ENCODE measurements around the gene LGALS9. TPM values are rescaled to one million over a fixed set of nuclear protein-coding genes. Genes with fewer than 3 reads are reported as not detected.

Gene LGALS9
- total and polyA plus RNA-seq, 9 of the 15 experiments (the other 6 are each of a cell fraction or from before 2014, with no cell fraction given) = 0.45 to 6.9 (median 2.8) TPM

- no peak for TF ChIP-seq TBP (optimal IDR thresholded peaks at IDR 0.05; ENCODE audit: low read depth, low read length)
- TF ChIP-seq SRSF3 (IDR thresholded peaks at IDR 0.05; ENCODE audit: insufficient read depth, low read length) = no peak
- TF ChIP-seq GABPA (tag; conservative IDR thresholded peaks at IDR 0.05; ENCODE audit: low read depth) = no peak
Measured at GRCh38 chr17:27616414-27616813, 14.6 kb upstream of the LGALS9 start (continued).

DNA sequence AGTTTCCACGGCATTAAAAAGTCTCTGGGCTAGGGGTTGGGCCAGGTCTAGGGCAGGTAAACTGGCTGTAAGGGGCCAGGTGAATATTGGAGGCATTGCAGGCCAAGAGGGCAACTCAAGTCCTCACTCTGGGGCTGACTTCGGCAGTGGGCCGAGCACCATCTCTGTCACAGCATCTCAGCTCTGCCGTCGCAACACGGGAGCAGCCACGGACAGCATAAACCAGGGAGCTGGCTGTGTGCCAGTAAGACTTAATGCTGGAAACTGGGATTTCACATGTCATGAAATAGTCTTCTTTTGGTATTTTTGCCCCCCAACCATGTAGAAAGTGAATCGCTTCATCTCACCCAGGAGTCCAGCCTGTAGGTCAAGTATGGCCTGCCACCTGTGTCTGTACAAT, 12.6 kb upstream of the LGALS9 start:
- 91% methylated on average over 8 of the region's 8 CpGs for WGBS (ENCODE audit: insufficient coverage, low coverage, missing lambda C conversion rate)
- FAIRE-seq = no peak

More for the DNA sequence above, 12.6 kb upstream of the LGALS9 start:
- Histone ChIP-seq H3K9me3 (replicated peaks; ENCODE audit: control insufficient read depth, insufficient read depth, low read depth, low read length) (no peaks in the 10 kb centered on the region), H3K4me2 (ENCODE audit: insufficient read depth, low read length) (no peak overlapping the region), H3K27me3 (ENCODE audit: control insufficient read depth in 2 of 2, insufficient read depth in 2 of 2, low read length in 2 of 2) (no peaks in the 10 kb centered on the region), H2AFZ (ENCODE audit: low read depth, low read length) (no peak overlapping the region), H3K4me3 (no peak overlapping the region), H3K9ac (ENCODE audit: insufficient read depth in 1 of 2, low read depth in 2 of 2, low read length in 2 of 2) (no peak overlapping the region), H3K36me3 (ENCODE audit: control insufficient read depth, insufficient read depth, low read length) (peaks cover 84% of the 10 kb centered on the region; the same call in 2 of the 3 replicates), H3K27ac (ENCODE audit: extremely low read depth, low read depth, low read length) (no peak overlapping the region), H4K20me1 (replicated peaks; ENCODE audit: control insufficient read depth, insufficient read depth, low read length) (no peaks in the 10 kb centered on the region), H3K4me1 (replicated peaks in 1 of 2; ENCODE audit: control insufficient read depth in 2 of 2, insufficient read depth in 2 of 2, low read length in 2 of 2) (0 out of 5 replicates have a peak, but pooled peaks cover 0 to 2% of the 10 kb centered on the region in 2 experiments), H3K9me1 (ENCODE audit: control insufficient read depth, insufficient read depth, low read length) (no peaks in the 10 kb centered on the region), H3K79me2 (ENCODE audit: control insufficient read depth, insufficient read depth, low read length) (no peaks in the 10 kb centered on the region)
- ATAC-seq (no peak), DNase-seq (ENCODE audit: extremely low read depth in 1 of 4, low spot score in 3 of 4) (no peak)
- no peak for TF ChIP-seq ARID2 (IDR thresholded peaks at IDR 0.05)
- no peak for TF ChIP-seq HOMEZ (CRISPR knock-in tag; IDR thresholded peaks at IDR 0.05)
- TF ChIP-seq TCFL5 (CRISPR knock-in tag; conservative IDR thresholded peaks at IDR 0.05) = no peak
- no peak for TF ChIP-seq ZZZ3 (IDR thresholded peaks at IDR 0.05)
- peak; percentile 69 for TF ChIP-seq NFIC (IDR thresholded peaks at IDR 0.05)
- TF ChIP-seq, protein P1, sequence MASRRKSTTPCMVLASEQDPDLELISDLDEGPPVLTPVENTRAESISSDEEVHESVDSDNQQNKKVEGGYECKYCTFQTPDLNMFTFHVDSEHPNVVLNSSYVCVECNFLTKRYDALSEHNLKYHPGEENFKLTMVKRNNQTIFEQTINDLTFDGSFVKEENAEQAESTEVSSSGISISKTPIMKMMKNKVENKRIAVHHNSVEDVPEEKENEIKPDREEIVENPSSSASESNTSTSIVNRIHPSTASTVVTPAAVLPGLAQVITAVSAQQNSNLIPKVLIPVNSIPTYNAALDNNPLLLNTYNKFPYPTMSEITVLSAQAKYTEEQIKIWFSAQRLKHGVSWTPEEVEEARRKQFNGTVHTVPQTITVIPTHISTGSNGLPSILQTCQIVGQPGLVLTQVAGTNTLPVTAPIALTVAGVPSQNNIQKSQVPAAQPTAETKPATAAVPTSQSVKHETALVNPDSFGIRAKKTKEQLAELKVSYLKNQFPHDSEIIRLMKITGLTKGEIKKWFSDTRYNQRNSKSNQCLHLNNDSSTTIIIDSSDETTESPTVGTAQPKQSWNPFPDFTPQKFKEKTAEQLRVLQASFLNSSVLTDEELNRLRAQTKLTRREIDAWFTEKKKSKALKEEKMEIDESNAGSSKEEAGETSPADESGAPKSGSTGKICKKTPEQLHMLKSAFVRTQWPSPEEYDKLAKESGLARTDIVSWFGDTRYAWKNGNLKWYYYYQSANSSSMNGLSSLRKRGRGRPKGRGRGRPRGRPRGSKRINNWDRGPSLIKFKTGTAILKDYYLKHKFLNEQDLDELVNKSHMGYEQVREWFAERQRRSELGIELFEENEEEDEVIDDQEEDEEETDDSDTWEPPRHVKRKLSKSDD (conservative IDR thresholded peaks at IDR 0.05; ENCODE audit: low read length) = no peak
- no peak for TF ChIP-seq FIP1L1 (IDR thresholded peaks at IDR 0.05; ENCODE audit: low read depth, low read length, poor library complexity, severe bottlenecking)
- no peak for TF ChIP-seq CBX1 (IDR thresholded peaks at IDR 0.05; ENCODE audit: low read depth)
- TF ChIP-seq, protein P2, sequence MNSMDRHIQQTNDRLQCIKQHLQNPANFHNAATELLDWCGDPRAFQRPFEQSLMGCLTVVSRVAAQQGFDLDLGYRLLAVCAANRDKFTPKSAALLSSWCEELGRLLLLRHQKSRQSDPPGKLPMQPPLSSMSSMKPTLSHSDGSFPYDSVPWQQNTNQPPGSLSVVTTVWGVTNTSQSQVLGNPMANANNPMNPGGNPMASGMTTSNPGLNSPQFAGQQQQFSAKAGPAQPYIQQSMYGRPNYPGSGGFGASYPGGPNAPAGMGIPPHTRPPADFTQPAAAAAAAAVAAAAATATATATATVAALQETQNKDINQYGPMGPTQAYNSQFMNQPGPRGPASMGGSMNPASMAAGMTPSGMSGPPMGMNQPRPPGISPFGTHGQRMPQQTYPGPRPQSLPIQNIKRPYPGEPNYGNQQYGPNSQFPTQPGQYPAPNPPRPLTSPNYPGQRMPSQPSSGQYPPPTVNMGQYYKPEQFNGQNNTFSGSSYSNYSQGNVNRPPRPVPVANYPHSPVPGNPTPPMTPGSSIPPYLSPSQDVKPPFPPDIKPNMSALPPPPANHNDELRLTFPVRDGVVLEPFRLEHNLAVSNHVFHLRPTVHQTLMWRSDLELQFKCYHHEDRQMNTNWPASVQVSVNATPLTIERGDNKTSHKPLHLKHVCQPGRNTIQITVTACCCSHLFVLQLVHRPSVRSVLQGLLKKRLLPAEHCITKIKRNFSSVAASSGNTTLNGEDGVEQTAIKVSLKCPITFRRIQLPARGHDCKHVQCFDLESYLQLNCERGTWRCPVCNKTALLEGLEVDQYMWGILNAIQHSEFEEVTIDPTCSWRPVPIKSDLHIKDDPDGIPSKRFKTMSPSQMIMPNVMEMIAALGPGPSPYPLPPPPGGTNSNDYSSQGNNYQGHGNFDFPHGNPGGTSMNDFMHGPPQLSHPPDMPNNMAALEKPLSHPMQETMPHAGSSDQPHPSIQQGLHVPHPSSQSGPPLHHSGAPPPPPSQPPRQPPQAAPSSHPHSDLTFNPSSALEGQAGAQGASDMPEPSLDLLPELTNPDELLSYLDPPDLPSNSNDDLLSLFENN (IDR thresholded peaks at IDR 0.05; ENCODE audit: low read depth in 2 of 2, low read length in 2 of 2) = no peak
- ChIA-PET POLR2A (interaction anchor here (1.2 kb wide), 1 partner anchor 16 kb away, joined by 5 read pairs; no protein-coding TSS in a partner anchor), CTCF (ENCODE audit: low intra/inter-chr PET ratio) (no interaction called here)
- no TSS peak for BruUV-seq (replicated peaks)
- intact Hi-C loops (cut with micrococcal nuclease) = no loop called here
- in situ Hi-C loops (cut with MboI) = no loop called here
